Astrocyte of the cerebellum (primary cell): ENCODE data around the gene PRSS2.

Experiments
- DNase-seq: peaks from one replicate; pipeline ENCODE4 v3.0.0-alpha.2; 2011; ENCODE audit warnings: low read depth
- H3K4me3 ChIP-seq: 2 replicates; pipeline ENCODE4 v1.5.1; 2011; ENCODE audit warnings: mild to moderate bottlenecking, low read depth, low read length, moderate library complexity
- in situ Hi-C: cut with HindIII; loops from 2 replicates; pipeline ENCODE4 v1.10.0; 2017; ENCODE audit warnings: low sequenced_read_pairs
- TF ChIP-seq, protein P1 (sequence below): IDR thresholded peaks from 2 replicates; pipeline ENCODE4 v1.5.1; 2012; ENCODE audit warnings: low read length, low read depth, moderate library complexity, mild to moderate bottlenecking; ENCODE audit errors: missing control alignments

The PRSS2 gene

DNA sequence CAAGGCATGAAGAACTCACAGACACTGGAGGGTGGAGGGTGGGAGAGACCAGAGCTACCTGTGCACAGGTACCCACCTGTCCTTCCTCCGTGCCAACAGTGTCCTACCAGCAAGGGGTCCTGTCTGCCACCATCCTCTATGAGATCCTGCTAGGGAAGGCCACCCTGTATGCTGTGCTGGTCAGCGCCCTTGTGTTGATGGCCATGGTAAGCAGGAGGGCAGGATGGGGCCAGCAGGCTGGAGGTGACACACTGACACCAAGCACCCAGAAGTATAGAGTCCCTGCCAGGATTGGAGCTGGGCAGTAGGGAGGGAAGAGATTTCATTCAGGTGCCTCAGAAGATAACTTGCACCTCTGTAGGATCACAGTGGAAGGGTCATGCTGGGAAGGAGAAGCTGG lies 21.8 kb downstream of the PRSS2 start:
- in situ Hi-C loops = no loop called here
- no peak for DNase-seq
- TF ChIP-seq, protein P1, sequence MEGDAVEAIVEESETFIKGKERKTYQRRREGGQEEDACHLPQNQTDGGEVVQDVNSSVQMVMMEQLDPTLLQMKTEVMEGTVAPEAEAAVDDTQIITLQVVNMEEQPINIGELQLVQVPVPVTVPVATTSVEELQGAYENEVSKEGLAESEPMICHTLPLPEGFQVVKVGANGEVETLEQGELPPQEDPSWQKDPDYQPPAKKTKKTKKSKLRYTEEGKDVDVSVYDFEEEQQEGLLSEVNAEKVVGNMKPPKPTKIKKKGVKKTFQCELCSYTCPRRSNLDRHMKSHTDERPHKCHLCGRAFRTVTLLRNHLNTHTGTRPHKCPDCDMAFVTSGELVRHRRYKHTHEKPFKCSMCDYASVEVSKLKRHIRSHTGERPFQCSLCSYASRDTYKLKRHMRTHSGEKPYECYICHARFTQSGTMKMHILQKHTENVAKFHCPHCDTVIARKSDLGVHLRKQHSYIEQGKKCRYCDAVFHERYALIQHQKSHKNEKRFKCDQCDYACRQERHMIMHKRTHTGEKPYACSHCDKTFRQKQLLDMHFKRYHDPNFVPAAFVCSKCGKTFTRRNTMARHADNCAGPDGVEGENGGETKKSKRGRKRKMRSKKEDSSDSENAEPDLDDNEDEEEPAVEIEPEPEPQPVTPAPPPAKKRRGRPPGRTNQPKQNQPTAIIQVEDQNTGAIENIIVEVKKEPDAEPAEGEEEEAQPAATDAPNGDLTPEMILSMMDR = no peak
- no peak overlapping the region for H3K4me3 ChIP-seq

DNA sequence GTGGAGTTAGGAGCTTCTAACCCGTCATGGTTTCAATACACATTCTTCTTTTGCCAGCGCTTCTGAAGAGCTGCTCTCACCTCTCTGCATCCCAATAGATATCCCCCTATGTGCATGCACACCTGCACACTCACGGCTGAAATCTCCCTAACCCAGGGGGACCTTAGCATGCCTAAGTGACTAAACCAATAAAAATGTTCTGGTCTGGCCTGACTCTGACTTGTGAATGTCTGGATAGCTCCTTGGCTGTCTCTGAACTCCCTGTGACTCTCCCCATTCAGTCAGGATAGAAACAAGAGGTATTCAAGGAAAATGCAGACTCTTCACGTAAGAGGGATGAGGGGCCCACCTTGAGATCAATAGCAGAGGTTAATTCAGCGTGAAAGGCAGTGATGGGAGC lies 22.4 kb downstream of the PRSS2 start:
- DNase-seq = no peak
- no peak overlapping the region for H3K4me3 ChIP-seq
- TF ChIP-seq, protein P1 = no peak
- in situ Hi-C loops = no loop called here

DNA sequence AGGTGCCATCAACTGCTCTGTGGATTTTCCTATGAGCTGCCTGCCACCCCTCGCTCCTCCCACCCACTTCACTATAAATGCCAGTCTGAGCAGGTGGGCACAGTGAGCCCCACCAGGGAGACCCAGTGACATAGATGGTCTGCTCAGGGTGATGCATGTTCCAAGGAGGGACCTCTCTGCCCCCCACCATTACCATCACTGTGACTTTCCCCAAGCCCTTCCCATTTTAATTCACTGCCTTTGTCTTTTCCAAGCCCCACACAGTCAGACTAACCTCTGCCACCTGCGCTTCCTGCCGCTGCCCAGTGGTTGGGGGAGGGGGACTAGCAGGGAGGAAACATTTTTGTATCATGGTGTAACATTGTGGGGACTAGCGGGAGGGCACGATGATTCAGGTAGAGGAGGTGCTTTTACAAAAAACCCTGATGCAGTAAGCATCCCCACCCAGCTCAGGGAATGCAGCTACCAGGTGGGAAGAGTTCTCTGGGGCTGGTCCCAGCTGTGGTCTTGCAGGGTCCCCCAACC lies 24.6 kb downstream of the PRSS2 start:
- in situ Hi-C loops = no loop called here
- no peak for DNase-seq
- TF ChIP-seq, protein P1 = no peak
- no peak overlapping the region for H3K4me3 ChIP-seq

DNA sequence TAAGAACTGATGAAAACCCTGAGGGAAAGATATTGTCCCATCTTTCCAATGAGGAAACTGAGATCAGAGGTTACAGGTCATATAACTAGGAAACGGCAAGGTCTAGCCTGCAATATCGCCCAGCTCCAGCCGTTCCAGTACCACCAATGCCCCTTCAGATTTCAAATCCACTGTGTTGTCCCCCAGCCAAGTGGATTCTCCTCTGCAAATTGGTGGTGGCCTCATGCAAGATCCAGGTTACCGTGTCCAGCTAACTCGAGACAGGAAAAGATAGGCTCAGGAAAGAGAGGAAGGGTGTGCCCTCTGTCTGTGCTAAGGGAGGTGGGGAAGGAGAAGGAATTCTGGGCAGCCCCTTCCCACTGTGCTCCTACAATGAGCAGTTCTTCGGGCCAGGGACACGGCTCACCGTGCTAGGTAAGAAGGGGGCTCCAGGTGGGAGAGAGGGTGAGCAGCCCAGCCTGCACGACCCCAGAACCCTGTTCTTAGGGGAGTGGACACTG lies 25.3 kb downstream of the PRSS2 start:
- no peak for DNase-seq
- in situ Hi-C loops = no loop called here
- TF ChIP-seq, protein P1 = no peak
- H3K4me3 ChIP-seq = peak overlapping the region; percentile 54

DNA sequence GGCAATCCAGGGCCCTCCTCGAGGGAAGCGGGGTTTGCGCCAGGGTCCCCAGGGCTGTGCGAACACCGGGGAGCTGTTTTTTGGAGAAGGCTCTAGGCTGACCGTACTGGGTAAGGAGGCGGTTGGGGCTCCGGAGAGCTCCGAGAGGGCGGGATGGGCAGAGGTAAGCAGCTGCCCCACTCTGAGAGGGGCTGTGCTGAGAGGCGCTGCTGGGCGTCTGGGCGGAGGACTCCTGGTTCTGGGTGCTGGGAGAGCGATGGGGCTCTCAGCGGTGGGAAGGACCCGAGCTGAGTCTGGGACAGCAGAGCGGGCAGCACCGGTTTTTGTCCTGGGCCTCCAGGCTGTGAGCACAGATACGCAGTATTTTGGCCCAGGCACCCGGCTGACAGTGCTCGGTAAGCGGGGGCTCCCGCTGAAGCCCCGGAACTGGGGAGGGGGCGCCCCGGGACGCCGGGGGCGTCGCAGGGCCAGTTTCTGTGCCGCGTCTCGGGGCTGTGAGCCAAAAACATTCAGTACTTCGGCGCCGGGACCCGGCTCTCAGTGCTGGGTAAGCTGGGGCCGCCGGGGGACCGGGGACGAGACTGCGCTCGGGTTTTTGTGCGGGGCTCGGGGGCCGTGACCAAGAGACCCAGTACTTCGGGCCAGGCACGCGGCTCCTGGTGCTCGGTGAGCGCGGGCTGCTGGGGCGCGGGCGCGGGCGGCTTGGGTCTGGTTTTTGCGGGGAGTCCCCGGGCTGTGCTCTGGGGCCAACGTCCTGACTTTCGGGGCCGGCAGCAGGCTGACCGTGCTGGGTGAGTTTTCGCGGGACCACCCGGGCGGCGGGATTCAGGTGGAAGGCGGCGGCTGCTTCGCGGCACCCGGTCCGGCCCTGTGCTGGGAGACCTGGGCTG lies 26.0 kb downstream of the PRSS2 start:
- in situ Hi-C loops = no loop called here
- TF ChIP-seq, protein P1 = no peak
- DNase-seq = no peak
- H3K4me3 ChIP-seq = peak overlapping the region; percentile 54

DNA sequence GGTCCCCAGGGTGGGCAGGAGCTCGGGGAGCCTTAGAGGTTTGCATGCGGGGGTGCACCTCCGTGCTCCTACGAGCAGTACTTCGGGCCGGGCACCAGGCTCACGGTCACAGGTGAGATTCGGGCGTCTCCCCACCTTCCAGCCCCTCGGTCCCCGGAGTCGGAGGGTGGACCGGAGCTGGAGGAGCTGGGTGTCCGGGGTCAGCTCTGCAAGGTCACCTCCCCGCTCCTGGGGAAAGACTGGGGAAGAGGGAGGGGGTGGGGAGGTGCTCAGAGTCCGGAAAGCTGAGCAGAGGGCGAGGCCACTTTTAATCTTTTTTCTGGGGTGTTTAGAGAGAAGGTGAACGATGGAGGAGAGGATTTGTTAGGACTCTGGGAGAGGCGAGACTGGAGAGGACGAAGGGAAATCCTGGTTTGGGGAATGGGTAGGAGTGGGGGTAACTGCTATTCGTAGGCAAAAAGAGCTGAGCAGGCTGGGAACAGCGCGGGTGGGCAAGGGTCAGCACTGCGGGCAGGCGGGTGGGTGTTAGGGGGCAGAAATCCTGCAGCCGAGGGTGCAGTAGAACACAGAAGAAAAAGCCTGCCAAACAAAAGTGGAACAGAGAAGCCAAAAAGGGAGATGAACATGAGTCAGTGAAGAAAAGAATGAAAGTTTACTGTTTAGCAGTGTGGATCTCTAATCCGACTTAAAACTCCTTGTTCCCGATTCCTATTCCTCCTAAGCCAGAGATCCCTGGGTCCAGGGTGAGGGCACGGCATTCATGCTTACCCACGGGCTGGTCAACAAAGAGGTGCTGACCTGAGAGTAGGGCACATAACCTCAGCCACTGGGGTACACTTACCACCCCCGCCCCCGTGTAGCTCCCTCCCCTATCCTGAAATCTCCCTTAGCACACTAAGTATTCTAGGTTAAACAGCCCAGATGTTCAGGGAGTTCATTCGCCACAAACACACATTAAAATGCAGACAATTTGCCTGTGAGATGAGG lies 26.9 kb downstream of the PRSS2 start:
- H3K4me3 ChIP-seq = peak overlapping the region; percentile 54

More for the DNA sequence above, 26.9 kb downstream of the PRSS2 start:
- DNase-seq = no peak
- TF ChIP-seq, protein P1 = no peak
- in situ Hi-C loops = no loop called here
